Esophagus squamous epithelium (tissue), 5 donors: ENCODE measurements around the gene ADARB2. TPM values are rescaled to one million over a fixed set of nuclear protein-coding genes. Genes with fewer than 3 reads are reported as not detected.

Experiments
- DNase-seq: peaks from one replicate; lab custom pipeline; 2025; lab: John Stamatoyannopoulos, UW
- H3K27ac ChIP-seq, 4 donors: fragments of 200-600 bp; sonication (generic); one replicate each; pipeline ENCODE4 v1.5.1; 2016 to 2019; ENCODE audit warnings: mild to moderate bottlenecking in 1 of 4
- H3K27me3 ChIP-seq, 4 donors: fragments of 200-600 bp; sonication (generic); 1 replicate in 3 of 4; 2 replicates in 1 of 4; pipeline versions ENCODE4 v1.5.1 to v1.6.0; 2017 to 2021; ENCODE audit warnings: antibody characterized with exemption in 1 of 4
- H3K36me3 ChIP-seq, 3 donors: fragments of 200-600 bp; sonication (generic); one replicate each; pipeline ENCODE4 v1.5.1; 2016 to 2019
- H3K4me1 ChIP-seq, 3 donors: fragments of 200-600 bp; sonication (generic); one replicate each; pipeline ENCODE4 v1.5.1; 2017 to 2019
- H3K4me3 ChIP-seq, 4 donors: fragments of 200-600 bp; sonication (generic); 1 replicate in 3 of 4; 2 replicates in 1 of 4; pipeline ENCODE4 v1.5.1; 2016 to 2019; ENCODE audit warnings: mild to moderate bottlenecking in 2 of 4, moderate library complexity in 1 of 4
- H3K9me3 ChIP-seq, 3 donors: fragments of 200-600 bp; sonication (generic); one replicate each; pipeline ENCODE4 v1.5.1; 2016 to 2019
- POLR2A ChIP-seq, 4 donors: fragments of 450-650 bp; IDR thresholded peaks; one replicate each; pipeline ENCODE4 v1.6.1; 2017; ENCODE audit warnings: antibody characterized with exemption in 4 of 4, mild to moderate bottlenecking in 4 of 4, moderate library complexity in 3 of 4
- whole genome bisulfite sequencing, 2 donors: methylation state at CpG; one replicate each; pipeline ENCODE4 v1.1.5; 2018; 5-methylcytosine and 5-hydroxymethylcytosine counted together
- intact Hi-C: fragments of 100-400 bp; cut with DNase I; formaldehyde crosslinking; loops from one replicate; pipeline ENCODE4 v1.15.0; 2022
- total RNA-seq, 4 donors: library from RNA; depleted of rRNA; stranded (reverse); fragments of >200 nt; gene quantifications; one replicate each; pipeline ENCODE4 v1.1.0, GENCODE V29; 2016
- TF ChIP-seq, protein P1 (sequence below), 6 experiments: fragments of 450-650 bp in 4 of 6; fragments of 200-600 bp in 2 of 6; sonication (generic) in 2 of 6; IDR thresholded peaks; one replicate each; pipeline ENCODE4 v1.5.1; 2016 to 2019; ENCODE audit warnings: antibody characterized with exemption in 6 of 6, mild to moderate bottlenecking in 4 of 6, moderate library complexity in 4 of 6
- donor health status: DM: yes; HTN: yes; CAD: no.

ADARB2 gene
- total RNA-seq, 4 donors from 2014 or later, result 0.21 to 3.5 (median 1.5) TPM

GRCh38 chr10:1634239-1634638 is 103.1 kb downstream of the ADARB2 start:
- H3K4me3 ChIP-seq, result no peak overlapping the region
- no peak for DNase-seq
- WGBS, 2 donors, result 80 to 90% methylated on average over 1 to 2 of the region's 5 CpGs
- no peaks in the 10 kb centered on the region for H3K4me1 ChIP-seq
- H3K36me3 ChIP-seq, result no peaks in the 10 kb centered on the region
- intact Hi-C loops, result no loop called here
- peaks cover 0 to 31% (median 0%) of the 10 kb centered on the region in 4 donors for H3K27me3 ChIP-seq
- TF ChIP-seq POLR2A (IDR thresholded peaks at IDR 0.05), result no peak
- TF ChIP-seq, protein P1, sequence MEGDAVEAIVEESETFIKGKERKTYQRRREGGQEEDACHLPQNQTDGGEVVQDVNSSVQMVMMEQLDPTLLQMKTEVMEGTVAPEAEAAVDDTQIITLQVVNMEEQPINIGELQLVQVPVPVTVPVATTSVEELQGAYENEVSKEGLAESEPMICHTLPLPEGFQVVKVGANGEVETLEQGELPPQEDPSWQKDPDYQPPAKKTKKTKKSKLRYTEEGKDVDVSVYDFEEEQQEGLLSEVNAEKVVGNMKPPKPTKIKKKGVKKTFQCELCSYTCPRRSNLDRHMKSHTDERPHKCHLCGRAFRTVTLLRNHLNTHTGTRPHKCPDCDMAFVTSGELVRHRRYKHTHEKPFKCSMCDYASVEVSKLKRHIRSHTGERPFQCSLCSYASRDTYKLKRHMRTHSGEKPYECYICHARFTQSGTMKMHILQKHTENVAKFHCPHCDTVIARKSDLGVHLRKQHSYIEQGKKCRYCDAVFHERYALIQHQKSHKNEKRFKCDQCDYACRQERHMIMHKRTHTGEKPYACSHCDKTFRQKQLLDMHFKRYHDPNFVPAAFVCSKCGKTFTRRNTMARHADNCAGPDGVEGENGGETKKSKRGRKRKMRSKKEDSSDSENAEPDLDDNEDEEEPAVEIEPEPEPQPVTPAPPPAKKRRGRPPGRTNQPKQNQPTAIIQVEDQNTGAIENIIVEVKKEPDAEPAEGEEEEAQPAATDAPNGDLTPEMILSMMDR (IDR thresholded peaks at IDR 0.05), result no peak
- H3K9me3 ChIP-seq, result no peaks in the 10 kb centered on the region
- no peak overlapping the region for H3K27ac ChIP-seq

GRCh38 chr10:1633783-1634182 is 103.5 kb downstream of the ADARB2 start:
- Histone ChIP-seq H3K36me3 (no peaks in the 10 kb centered on the region), H3K4me3 (no peak overlapping the region), H3K27ac (no peak overlapping the region), H3K9me3 (no peaks in the 10 kb centered on the region), H3K27me3 (peaks cover 0 to 31% (median 0%) of the 10 kb centered on the region in 4 donors), H3K4me1 (no peaks in the 10 kb centered on the region)
- no peak for DNase-seq
- TF ChIP-seq, protein P1 (IDR thresholded peaks at IDR 0.05), result no peak
- TF ChIP-seq POLR2A (IDR thresholded peaks at IDR 0.05), result no peak
- 76 to 78% methylated on average over 10 of the region's 13 CpGs for WGBS, 2 donors
- intact Hi-C loops, result no loop called here

- H3K27me3 ChIP-seq, result peaks cover 0 to 31% (median 0%) of the 10 kb centered on the region in 4 donors
- TF ChIP-seq, protein P1 (IDR thresholded peaks at IDR 0.05), result no peak
- no peak for TF ChIP-seq POLR2A (IDR thresholded peaks at IDR 0.05)
- no peaks in the 10 kb centered on the region for H3K9me3 ChIP-seq
- no peak overlapping the region for H3K27ac ChIP-seq
- no peak overlapping the region for H3K4me3 ChIP-seq
- intact Hi-C loops, result no loop called here
- no peak for DNase-seq
- no peaks in the 10 kb centered on the region for H3K4me1 ChIP-seq
- 60 to 78% methylated on average over 1 to 3 of the region's 3 CpGs for WGBS, 2 donors
- H3K36me3 ChIP-seq, result no peaks in the 10 kb centered on the region
Observed at GRCh38 chr10:1632596-1632995, 104.7 kb downstream of the ADARB2 start.

DNA sequence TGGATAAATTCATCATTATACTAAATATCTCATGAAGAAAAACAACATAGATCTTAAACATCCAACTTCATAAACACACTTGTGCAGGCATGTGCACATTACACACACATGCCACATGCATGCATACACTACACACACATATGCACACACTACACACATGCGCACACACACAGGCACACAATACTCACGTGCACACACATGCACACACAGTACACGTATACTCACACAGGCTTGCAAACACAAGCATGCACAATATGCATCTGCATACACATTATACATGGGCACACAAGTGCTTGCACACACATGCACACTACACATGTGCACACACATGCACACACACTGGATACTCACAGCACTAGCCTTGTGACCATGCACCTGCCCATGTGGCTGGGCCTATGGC is 105.2 kb downstream of the ADARB2 start:
- H3K9me3 ChIP-seq, result no peaks in the 10 kb centered on the region
- no peak overlapping the region for H3K4me3 ChIP-seq
- H3K4me1 ChIP-seq, result no peaks in the 10 kb centered on the region
- no peaks in the 10 kb centered on the region for H3K36me3 ChIP-seq
- intact Hi-C loops, result no loop called here
- DNase-seq, result no peak
- H3K27me3 ChIP-seq, result peaks cover 0 to 31% (median 0%) of the 10 kb centered on the region in 4 donors
- WGBS, 2 donors, result 85 to 95% methylated on average over 3 of the region's 3 CpGs
- TF ChIP-seq, protein P1 (IDR thresholded peaks at IDR 0.05), result no peak
- TF ChIP-seq POLR2A (IDR thresholded peaks at IDR 0.05), result no peak
- H3K27ac ChIP-seq, result no peak overlapping the region

DNA sequence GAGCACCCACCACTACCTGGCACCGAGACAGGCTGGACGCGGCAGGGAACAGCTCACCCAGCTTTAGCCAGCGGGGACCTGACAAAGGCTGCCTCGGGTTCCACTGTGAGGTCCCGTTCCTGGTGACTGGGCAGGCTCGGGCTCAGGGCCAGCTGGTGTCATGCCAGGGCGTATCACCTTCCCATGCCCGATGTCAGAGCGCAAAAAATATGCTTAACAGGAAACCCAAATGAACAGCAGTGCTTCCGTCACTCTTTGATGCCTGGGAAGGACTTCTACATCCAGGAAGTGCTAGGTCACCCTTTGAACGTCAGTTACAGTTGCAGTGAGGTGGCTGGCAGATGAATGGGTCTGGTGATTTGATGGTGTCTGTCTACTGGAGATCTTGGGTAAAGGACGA is 106.0 kb downstream of the ADARB2 start:
- no peak overlapping the region for H3K27ac ChIP-seq
- WGBS, 2 donors, result 77 to 80% methylated on average over 8 to 9 of the region's 13 CpGs
- intact Hi-C loops, result no loop called here
- no peaks in the 10 kb centered on the region for H3K36me3 ChIP-seq
- no peaks in the 10 kb centered on the region for H3K4me1 ChIP-seq
- no peaks in the 10 kb centered on the region for H3K9me3 ChIP-seq
- peaks cover 0 to 29% (median 0%) of the 10 kb centered on the region in 4 donors for H3K27me3 ChIP-seq
- TF ChIP-seq POLR2A (IDR thresholded peaks at IDR 0.05), result no peak
- TF ChIP-seq, protein P1 (IDR thresholded peaks at IDR 0.05), result no peak
- no peak overlapping the region for H3K4me3 ChIP-seq
- DNase-seq, result no peak
